Left lung (tissue), 10 donors: Measurements from ENCODE around the gene WTIP. TPM values are rescaled to one million over a fixed set of nuclear protein-coding genes. Genes with fewer than 3 reads are reported as not detected.
"Not testable (repeated sequence)": the region's sequence is repeated elsewhere in the genome, so short reads cannot be mapped to it uniquely, and the experiment has no call there.

Source experiments
- ATAC-seq: fragments of 200-7000 bp; cut with Tn5 transposase; one replicate; pipeline ENCODE4 v1.9.1; 2020; ENCODE audit warnings: moderate library complexity
- DNase-seq, 4 donors: peaks; one replicate each; pipeline ENCODE4 v3.0.0-alpha.2; 2013 to 2020
- H3K27ac ChIP-seq, 2 donors: fragments of 200-600 bp; sonication (generic) in 1 of 2; one replicate each; pipeline versions ENCODE4 v1.5.0 to v1.8.0; 2020 to 2021
- H3K27me3 ChIP-seq, 2 donors: fragments of 200-600 bp; sonication (generic) in 1 of 2; one replicate each; pipeline versions ENCODE4 v1.5.0 to v1.8.0; 2020 to 2021
- H3K36me3 ChIP-seq, 2 donors: fragments of 200-600 bp; sonication (generic) in 1 of 2; one replicate each; pipeline versions ENCODE4 v1.5.0 to v1.8.0; 2020 to 2021
- H3K4me1 ChIP-seq, 2 donors: fragments of 200-600 bp; one replicate each; pipeline ENCODE4 v1.8.0; 2021
- H3K4me3 ChIP-seq, 2 donors: fragments of 200-600 bp; sonication (generic) in 1 of 2; one replicate each; pipeline versions ENCODE4 v1.5.0 to v1.8.0; 2020 to 2021; ENCODE audit warnings: mild to moderate bottlenecking in 1 of 2
- H3K9me3 ChIP-seq, 2 donors: fragments of 200-600 bp; sonication (generic) in 1 of 2; one replicate each; pipeline versions ENCODE4 v1.5.0 to v1.8.0; 2020 to 2021
- CTCF ChIP-seq, 2 donors: fragments of 200-600 bp; sonication (generic) in 1 of 2; IDR thresholded peaks; one replicate each; pipeline versions ENCODE4 v1.5.0 to v1.8.0; 2021; ENCODE audit warnings: antibody characterized with exemption in 2 of 2
- intact Hi-C, 2 donors: fragments of 100-400 bp; cut with DNase I; formaldehyde crosslinking; loops; one replicate each; pipeline versions ENCODE4 v1.11.2 to v1.14.2; 2022
- polyA plus RNA-seq, 6 donors: library from polyadenylated mRNA; unstranded; fragments of 120-200 nt; gene quantifications; one replicate each; pipeline ENCODE4 v1.2.1, GENCODE V29; 2013; ENCODE audit not compliant: insufficient read length in 6 of 6
- total RNA-seq, 2 donors: library from RNA; stranded (reverse); fragmentation: NEBNext Ultra II Directional; extraction: Animal tissue kit (Norgen Biotek cat#: 25700); gene quantifications; one replicate each; pipeline ENCODE4 v1.2.1, GENCODE V29; 2021
- donor health status: DM: no; HTN: yes; CAD: no.
- donor health status: DM: no; HTN: no; CAD: no.

Gene WTIP
- total and polyA plus RNA-seq, 8 donors: 19.1 to 39.3 (median 26.1) TPM

- TF ChIP-seq CTCF (IDR thresholded peaks at IDR 0.05): no peak
These were observed 28.8 kb upstream of the WTIP start for GRCh38 chr19:34452723-34453122.

GRCh38 chr19:34454091-34454490, 27.5 kb upstream of the WTIP start:
- Histone ChIP-seq H3K4me1 (no peaks in the 10 kb centered on the region), H3K9me3 (no peaks in the 10 kb centered on the region), H3K36me3 (peaks cover 6 to 95% of the 10 kb centered on the region in 2 donors), H3K27me3 (no peaks in the 10 kb centered on the region), H3K4me3 (no peak overlapping the region), H3K27ac (no peak overlapping the region)
- DNase-seq: no peak
- intact Hi-C loops: no loop called here
- no peak for ATAC-seq
- TF ChIP-seq CTCF (IDR thresholded peaks at IDR 0.05): no peak

More at GRCh38 chr19:34452723-34453122, 28.8 kb upstream of the WTIP start:
- ATAC-seq: no peak
- Histone ChIP-seq H3K4me1 (no peaks in the 10 kb centered on the region), H3K9me3 (no peaks in the 10 kb centered on the region), H3K4me3 (no peak overlapping the region), H3K36me3 (peaks cover 6 to 97% of the 10 kb centered on the region in 2 donors), H3K27me3 (no peaks in the 10 kb centered on the region), H3K27ac (no peak overlapping the region)
- no peak for DNase-seq
- intact Hi-C loops: no loop called here

DNA sequence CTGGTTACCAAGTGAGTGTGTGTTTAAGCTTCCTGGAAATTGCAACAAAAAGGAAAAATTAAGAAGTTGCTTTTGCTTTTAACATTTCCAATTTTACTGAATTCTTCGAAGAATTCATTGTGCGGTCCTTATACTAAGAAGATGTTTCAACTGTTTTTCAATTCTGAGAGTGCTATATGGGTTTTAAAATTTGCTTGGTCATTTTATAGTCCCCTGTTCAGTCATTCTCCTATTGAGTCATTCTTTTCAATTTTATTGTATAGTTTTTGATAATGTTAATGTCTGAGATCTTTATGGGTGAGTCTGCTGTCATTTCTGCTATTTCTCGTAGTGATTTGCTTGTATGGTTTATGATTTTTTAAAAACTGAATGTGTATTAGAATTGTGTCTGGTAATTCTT, 26.9 kb upstream of the WTIP start:
- no peak for ATAC-seq

GRCh38 chr19:34455783-34456480, 25.6 kb upstream of the WTIP start:
- intact Hi-C loops, DNase-seq, H3K4me1 ChIP-seq, H3K27ac ChIP-seq, H3K27me3 ChIP-seq, ATAC-seq, H3K9me3 ChIP-seq, H3K4me3 ChIP-seq: not testable (repeated sequence)
- peaks cover 6 to 95% of the 10 kb centered on the region in 2 donors for H3K36me3 ChIP-seq

More for the DNA sequence above, 26.9 kb upstream of the WTIP start:
- no peaks in the 10 kb centered on the region for H3K27me3 ChIP-seq
- H3K4me3 ChIP-seq: no peak overlapping the region
- H3K36me3 ChIP-seq: peaks cover 6 to 95% of the 10 kb centered on the region in 2 donors
- H3K9me3 ChIP-seq: no peaks in the 10 kb centered on the region
- no peak overlapping the region for H3K27ac ChIP-seq
- no peak for TF ChIP-seq CTCF (IDR thresholded peaks at IDR 0.05)
- no peaks in the 10 kb centered on the region for H3K4me1 ChIP-seq
- intact Hi-C loops: no loop called here
- no peak for DNase-seq

DNA sequence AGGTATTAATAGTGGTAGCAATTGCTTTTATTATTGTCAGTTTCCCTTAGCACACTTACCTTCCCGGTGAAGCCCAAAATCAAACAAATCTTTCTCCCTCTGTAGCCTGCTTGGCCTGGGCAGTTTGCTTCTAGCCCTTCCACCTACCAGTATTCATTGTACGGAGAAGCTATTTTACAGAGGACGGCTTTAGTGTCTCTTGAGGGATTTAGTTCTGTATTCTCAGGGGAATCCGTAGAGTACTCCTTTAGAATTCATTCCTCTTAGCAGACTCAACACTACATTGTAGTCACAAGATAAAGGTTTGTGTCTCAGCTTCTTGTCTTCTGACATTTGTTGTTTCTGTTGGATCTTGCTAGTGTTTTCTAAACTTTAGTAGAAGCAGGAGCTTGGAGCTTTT, 24.1 kb upstream of the WTIP start:
- ATAC-seq: no peak
- peaks cover 0 to 5% of the 10 kb centered on the region in 2 donors for H3K4me1 ChIP-seq
- H3K4me3 ChIP-seq: no peak overlapping the region
- peaks cover 6 to 95% of the 10 kb centered on the region in 2 donors for H3K36me3 ChIP-seq
- no peak for TF ChIP-seq CTCF (IDR thresholded peaks at IDR 0.05)
- no peaks in the 10 kb centered on the region for H3K27me3 ChIP-seq
- no peak for DNase-seq
- intact Hi-C loops: no loop called here
- H3K9me3 ChIP-seq: no peaks in the 10 kb centered on the region
- no peak overlapping the region for H3K27ac ChIP-seq

DNA sequence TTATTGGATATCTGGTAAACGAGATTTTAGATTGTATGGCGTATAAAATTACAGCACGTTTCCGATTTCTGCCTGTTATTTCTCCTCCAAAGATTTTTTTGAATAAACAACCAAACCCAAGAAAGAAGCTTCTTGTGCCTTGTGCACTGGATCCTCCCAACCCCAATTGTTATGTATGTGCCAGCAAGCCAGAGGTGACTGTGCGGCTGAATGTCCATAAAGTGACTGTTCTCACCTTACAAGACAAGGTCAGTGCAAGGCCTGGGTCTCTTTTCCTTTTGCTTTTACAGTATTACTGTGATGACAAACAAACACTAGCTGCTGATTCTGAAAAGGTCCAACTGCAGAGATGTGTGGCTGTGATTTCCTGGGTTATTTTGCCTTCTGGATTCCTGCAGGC, 22.9 kb upstream of the WTIP start:
- Histone ChIP-seq H3K4me3 (no peak overlapping the region), H3K4me1 (peaks cover 0 to 5% of the 10 kb centered on the region in 2 donors), H3K36me3 (peaks cover 6 to 95% of the 10 kb centered on the region in 2 donors), H3K27me3 (no peaks in the 10 kb centered on the region), H3K9me3 (no peaks in the 10 kb centered on the region), H3K27ac (no peak overlapping the region)
- ATAC-seq (no peak), DNase-seq (no peak)
- TF ChIP-seq CTCF (IDR thresholded peaks at IDR 0.05): no peak
- intact Hi-C loops: no loop called here
